ENCODE data around the gene CYSTM1.

Gene CYSTM1

GRCh38 chr5:140239461-140239860 lies 64.5 kb downstream of the CYSTM1 start:
- no peak for DNase-seq

GRCh38 chr5:140239939-140240700 lies 65.1 kb downstream of the CYSTM1 start:
- DNase-seq = peak; percentile 66

DNA sequence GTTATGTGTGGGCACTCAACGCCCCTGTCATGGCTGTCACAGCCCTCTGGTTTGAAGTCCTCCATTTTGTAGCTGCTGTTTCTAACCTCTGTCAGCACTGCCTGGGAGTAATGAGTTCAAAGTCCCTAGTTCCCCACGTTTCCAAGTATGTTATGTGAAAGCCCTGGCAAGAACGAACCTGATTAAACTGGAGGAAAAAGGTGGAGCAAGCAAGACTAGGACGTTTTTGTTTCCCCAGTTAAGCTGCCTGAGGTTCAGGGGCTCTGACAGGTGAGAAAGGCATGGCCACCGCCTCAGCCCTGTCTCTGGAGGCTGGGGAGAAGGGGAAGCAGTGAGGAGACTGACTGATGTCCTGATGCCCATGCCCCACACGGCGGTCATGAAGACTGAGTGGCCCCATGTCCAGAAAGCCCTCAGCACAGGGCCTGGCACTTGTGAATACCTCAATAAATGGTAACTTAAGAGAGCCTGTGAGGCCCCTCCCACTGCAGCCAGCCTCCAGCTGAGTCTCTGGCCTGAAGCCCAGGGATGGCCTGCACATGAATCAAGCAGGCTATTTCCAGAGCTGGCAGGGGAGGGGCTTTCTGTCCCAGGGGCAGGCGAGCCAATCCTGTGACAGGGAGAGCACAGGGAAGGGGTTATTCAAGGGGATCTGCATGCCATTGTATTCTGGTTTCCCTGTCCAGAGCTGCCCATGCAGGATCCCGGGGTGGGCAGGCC lies 66.2 kb downstream of the CYSTM1 start:
- no peak for DNase-seq

- DNase-seq = no peak
Measured at GRCh38 chr5:140242099-140242498, 67.1 kb downstream of the CYSTM1 start.

DNA sequence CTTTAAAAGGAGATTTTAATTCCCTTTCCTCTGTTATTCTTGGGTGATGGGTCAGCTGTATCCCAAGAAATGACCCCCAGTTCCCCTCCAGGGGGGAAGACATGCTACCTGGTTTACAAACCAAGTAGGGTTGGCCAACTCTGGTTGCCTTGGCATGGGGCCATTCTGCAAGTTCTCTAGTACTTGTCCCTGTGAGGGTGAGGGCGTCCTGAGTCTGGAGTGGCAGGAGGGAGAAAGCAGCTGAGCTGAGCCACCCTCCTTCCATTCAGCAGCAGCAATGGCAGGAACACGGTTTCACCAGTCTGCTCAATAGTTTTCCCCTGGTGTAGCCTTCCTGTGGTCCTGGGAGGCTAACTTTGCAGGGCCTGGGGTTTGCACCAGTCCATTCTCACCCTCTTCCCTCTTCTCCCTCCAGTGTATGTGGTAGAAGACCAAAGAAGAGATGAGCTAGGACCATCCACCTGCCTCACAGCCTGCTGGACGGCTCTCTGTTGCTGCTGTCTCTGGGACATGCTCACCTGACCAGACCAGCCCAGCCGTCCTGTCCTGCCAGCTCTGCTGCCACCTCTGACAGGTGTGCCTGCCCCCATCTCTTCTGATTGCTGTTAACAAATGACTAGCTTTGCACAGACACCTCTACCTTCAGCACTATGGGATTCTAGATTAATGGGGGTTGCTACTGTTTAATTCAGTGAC lies 68.0 kb downstream of the CYSTM1 start:
- no peak for DNase-seq

- DNase-seq = no peak
Measured at GRCh38 chr5:140243706-140244250, 68.8 kb downstream of the CYSTM1 start.

GRCh38 chr5:140244525-140245025 lies 69.6 kb downstream of the CYSTM1 start:
- peak; percentile 83 for DNase-seq

DNA sequence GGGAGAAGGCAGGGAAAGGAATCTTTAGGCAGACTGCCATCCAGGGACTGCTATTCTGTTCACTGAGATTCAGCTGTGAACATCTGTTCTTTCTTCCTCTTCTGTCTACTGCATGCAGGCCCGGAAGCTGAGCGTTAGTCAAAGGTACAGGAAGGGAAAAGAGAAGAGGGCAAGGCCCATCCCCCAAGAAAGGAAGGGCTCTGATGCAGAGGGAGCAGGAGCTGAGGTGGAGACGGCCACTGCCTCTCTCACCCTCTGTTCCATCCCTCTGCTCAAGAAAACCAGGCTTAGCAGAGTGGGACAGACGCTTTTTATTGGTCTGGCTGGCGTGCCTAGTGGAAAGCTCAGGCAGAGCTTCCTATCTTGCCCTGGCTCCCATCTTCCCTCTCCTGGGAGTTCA lies 70.4 kb downstream of the CYSTM1 start:
- no peak for DNase-seq

DNA sequence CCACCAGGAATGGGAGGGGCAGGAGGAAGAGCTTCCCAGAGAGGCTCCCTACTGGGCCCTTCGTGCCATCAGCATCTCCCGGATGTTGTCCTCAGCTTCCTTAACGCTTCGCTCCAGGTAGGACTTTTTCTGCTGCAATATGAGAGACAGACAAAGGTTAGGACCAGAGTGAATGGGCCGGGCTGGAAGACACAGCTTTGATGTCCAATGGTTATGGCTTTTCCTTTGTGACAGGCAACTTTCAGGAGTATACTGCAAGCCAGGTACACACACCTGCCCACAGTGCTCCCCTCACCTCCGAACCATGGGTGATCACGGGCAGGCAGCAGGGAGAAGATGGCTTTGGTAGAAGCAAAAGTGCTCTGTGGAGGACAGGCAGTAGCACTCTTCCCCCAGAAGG lies 70.9 kb downstream of the CYSTM1 start:
- no peak for DNase-seq

DNA sequence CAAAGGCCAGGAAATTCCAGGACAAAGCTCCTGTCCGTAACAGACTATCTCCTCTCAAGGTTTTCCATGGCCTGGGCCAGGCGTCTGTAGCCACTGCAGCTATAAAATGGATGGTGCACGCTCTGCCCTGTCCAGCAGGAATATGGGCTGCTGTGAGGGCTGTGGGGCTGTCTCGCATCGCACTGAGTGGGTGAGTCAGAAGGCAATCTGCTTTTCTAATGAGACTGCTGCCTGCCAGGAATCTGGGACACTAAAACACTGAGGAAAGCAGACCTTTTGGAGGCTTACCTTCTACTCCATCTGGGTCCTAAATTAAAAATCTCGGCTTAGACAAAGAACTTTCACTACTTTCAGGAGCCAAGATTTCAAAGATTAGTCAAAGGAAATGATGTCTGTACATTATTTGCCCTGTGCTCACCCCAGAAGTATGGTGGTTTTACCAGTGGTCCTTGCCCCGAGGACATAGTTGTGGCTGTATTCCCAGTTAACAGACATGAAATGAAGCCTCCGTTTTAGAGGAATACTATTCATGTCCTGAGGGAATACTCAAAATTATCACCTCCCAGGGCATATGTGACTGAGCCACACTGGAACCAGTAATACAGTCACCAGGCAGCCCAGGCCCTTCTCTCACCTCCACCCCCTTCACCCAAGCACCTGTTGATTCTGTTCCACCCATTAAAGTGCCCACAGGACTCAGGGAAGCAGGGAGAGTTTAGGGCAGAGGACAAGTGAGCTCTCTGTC lies 71.6 kb downstream of the CYSTM1 start:
- no peak for DNase-seq

- no peak for DNase-seq
Measured at GRCh38 chr5:140248414-140248813, 73.4 kb downstream of the CYSTM1 start.

GRCh38 chr5:140249536-140249935 lies 74.5 kb downstream of the CYSTM1 start:
- DNase-seq = no peak

DNA sequence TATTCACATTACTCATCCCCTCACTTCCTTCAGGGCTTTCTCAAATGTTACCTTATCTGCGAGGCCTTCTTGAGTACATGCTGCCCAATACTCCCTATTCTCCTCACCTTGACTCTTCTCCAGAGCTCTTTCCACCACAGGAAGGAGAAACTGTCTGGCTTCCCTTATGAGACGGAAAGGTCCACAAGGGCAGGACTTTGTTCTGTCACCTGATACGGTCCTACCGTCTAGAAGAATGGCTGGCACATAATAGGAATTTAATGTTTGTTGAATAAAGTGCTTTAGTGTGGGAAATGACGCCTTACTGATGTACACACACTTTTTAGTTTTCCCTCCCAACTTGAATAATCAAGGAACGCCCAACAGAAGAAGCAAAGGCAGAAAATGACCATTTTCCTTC lies 75.4 kb downstream of the CYSTM1 start:
- DNase-seq = no peak

DNA sequence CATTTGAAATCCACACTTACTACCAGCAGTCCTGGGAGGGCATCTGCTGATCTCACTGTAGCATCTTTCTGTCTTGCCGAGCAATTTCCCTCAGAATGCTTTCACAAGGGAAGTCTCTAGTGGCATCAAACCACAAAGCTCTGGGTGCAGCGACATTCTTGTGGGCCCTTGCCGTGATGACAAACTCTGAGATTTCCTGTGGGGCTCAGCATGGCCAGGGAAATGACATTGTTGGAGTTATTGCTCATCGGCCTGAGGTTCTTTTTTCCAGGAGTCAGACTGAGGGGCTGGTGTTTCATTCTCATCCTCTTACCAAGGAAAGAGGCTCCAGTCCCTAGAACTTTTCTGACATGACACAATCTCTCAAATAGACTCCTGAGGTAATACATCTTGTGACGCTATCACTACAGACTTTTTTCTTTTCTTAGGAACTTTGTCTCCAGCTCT lies 76.6 kb downstream of the CYSTM1 start:
- peak; percentile 85 for DNase-seq

DNA sequence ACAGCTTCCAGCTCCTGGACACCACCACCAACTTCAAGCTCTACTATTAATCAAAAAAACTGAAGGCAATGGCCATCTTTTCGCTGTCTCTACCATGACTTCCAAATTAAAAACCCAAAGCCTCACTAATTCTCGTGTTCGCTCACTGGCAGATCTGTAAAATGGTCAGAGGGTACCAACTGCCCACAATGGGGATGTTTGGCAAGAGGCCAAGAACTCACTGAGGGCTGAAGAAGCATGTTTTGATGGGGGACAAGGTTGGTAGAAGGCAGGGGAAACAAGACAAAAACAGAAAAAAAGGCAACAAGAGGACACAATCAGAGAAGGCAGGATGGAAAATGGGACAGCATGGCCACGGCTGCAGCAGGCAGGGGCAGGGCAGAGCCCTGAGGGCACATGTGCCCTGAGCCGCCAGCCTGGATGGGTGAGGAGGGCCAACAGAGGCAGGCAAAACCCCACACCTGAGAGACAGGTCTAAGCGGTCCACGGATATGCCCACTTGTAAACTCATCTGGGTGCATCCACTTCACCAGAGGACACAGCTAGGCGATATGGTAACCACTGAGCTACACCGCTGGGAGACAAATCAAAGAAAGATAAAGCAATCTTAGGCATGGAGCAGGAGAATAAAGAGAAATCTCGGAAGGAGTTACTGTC lies 77.6 kb downstream of the CYSTM1 start:
- DNase-seq = no peak

DNA sequence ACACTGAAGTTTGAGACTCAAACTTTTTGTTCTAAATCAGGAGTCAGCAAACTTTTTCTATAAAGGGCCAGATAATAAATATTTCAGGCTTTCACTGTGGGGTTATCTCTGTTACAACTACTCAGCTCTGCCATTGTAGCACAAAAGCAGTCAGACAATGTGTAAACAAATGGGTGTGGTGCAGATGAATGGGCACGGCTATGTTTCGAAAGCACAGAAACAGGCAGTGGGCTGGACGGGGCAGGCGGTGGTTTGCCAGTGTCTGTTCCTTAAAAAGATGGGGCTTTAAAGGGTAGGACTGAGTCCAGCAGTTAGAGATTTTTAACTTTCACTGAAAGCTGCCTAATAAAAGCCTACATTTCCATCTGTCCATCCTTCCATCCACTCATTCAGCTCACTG lies 79.0 kb downstream of the CYSTM1 start:
- no peak for DNase-seq

GRCh38 chr5:140255460-140256157 lies 80.6 kb downstream of the CYSTM1 start:
- DNase-seq = no peak

DNA sequence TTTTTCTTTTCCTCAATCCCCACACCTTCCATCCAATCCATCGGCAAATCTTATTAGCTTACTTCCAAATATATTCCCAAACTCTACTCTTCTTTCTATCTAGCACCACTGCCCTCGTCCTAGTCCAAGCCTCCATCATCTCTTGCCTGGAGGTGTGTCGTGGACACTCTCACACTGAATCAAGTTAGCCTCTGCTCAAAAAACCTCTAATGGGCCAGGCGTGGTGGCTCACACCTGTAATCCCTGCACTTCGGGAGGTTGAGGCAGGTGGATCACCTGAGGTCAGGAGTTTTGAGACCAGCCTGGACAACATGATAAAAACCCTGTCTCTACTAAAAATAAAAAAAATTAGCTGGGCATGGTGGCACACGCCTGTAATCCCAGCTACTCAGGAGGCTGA lies 81.7 kb downstream of the CYSTM1 start:
- no peak for DNase-seq

- DNase-seq = no peak
Measured at GRCh38 chr5:140258016-140258415, 83.0 kb downstream of the CYSTM1 start.

DNA sequence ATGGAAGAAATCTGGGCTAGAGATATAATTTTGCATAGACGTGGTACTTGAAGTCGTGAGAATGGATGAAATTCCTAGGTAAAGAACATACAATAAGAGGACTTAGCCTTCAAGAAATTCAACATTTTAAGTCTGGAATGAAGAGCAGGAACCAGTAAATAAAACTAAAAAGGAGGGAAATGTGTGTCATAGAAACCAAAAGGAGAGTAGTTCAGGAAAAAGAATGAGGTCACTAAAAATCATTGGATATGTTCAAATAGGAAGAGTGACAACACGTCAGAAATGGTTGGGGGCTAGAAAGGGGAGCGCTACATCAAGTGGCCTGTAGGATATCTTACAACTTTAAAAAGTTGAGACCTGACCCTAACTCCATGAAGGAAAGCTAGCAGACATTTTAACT lies 83.9 kb downstream of the CYSTM1 start:
- no peak for DNase-seq

DNA sequence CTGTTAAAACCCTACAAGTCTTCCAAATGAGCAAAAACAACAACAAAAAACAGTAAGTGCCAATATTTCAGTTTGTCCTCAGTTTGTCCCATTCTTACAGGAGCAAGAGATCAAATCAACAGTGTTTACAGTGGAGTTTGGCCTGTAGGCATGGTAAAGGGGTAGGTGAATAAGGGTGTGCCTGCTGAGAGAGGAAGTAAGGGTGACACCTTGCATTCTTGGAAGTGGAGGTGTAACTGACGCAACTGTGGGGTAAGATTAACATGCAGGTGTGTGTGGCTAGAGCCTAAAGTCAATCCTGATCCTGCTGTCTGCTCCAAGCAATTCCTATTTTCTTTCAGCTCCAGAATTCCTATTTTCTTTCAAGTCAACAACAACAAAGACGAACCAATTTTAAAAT lies 84.5 kb downstream of the CYSTM1 start:
- no peak for DNase-seq
